Measurements from ENCODE around the gene MEF2B. TPM values are rescaled to one million over a fixed set of nuclear protein-coding genes. Genes with fewer than 3 reads are reported as not detected.

MEF2B gene
- total and polyA plus RNA-seq, 12 donors = 0.42 to 6.0 (median 1.4) TPM; not detected in 4

GRCh38 chr19:19126102-19126501 lies 44.0 kb downstream of the MEF2B start:
- H3K27me3 ChIP-seq = no peaks in the 10 kb centered on the region
- WGBS, 4 donors = 96 to 98% (median 97%) methylated on average over 6 of the region's 6 CpGs
- no peaks in the 10 kb centered on the region for H3K4me1 ChIP-seq (replicated peaks in 1 of 2)
- TF ChIP-seq POLR2A (IDR thresholded peaks at IDR 0.05) (no peak), CTCF (IDR thresholded peaks at IDR 0.05) (no peak)
- no peak for DNase-seq
- no peaks in the 10 kb centered on the region for H3K36me3 ChIP-seq (replicated peaks in 1 of 2)
- H3K27ac ChIP-seq = no peak overlapping the region
- intact Hi-C loops (cut with DNase I) = no loop called here
- H3K4me3 ChIP-seq = no peak overlapping the region
- no peaks in the 10 kb centered on the region for H3K9me3 ChIP-seq (replicated peaks in 1 of 3)

- Histone ChIP-seq H3K4me1 (replicated peaks in 1 of 2) (no peaks in the 10 kb centered on the region), H3K27ac (no peak overlapping the region), H3K9me3 (replicated peaks in 1 of 3) (no peaks in the 10 kb centered on the region), H3K4me3 (no peak overlapping the region), H3K27me3 (no peaks in the 10 kb centered on the region), H3K36me3 (replicated peaks in 1 of 2) (no peaks in the 10 kb centered on the region)
- intact Hi-C loops (cut with DNase I) = no loop called here
- TF ChIP-seq POLR2A (IDR thresholded peaks at IDR 0.05) (no peak), CTCF (IDR thresholded peaks at IDR 0.05) (no peak)
- no peak for DNase-seq
Observed at GRCh38 chr19:19123386-19123785, 46.7 kb downstream of the MEF2B start.

- no peak for DNase-seq
- no peaks in the 10 kb centered on the region for H3K36me3 ChIP-seq (replicated peaks in 1 of 2)
- no peak for TF ChIP-seq CTCF (IDR thresholded peaks at IDR 0.05)
- TF ChIP-seq POLR2A (IDR thresholded peaks at IDR 0.05) = no peak
- no peaks in the 10 kb centered on the region for H3K4me1 ChIP-seq (replicated peaks in 1 of 2)
- H3K9me3 ChIP-seq (replicated peaks in 1 of 3) = no peaks in the 10 kb centered on the region
- no peaks in the 10 kb centered on the region for H3K27me3 ChIP-seq
- WGBS, 4 donors = 90 to 100% (median 95%) methylated on average over 1 of the region's 1 CpG
- no peak overlapping the region for H3K27ac ChIP-seq
- no peak overlapping the region for H3K4me3 ChIP-seq
- intact Hi-C loops (cut with DNase I) = no loop called here
Observed at GRCh38 chr19:19122902-19123301, 47.2 kb downstream of the MEF2B start.

- 89 to 94% (median 93%) methylated on average over 7 to 10 of the region's 10 CpGs for WGBS, 4 donors
- Histone ChIP-seq H3K27me3 (no peaks in the 10 kb centered on the region), H3K36me3 (replicated peaks in 1 of 2) (no peaks in the 10 kb centered on the region), H3K4me1 (replicated peaks in 1 of 2) (no peaks in the 10 kb centered on the region), H3K9me3 (replicated peaks in 1 of 3) (no peaks in the 10 kb centered on the region), H3K4me3 (no peak overlapping the region), H3K27ac (no peak overlapping the region)
- intact Hi-C loops (cut with DNase I) = no loop called here
- no peak for TF ChIP-seq POLR2A (IDR thresholded peaks at IDR 0.05)
- no peak for TF ChIP-seq CTCF (IDR thresholded peaks at IDR 0.05)
- no peak for DNase-seq
Observed at GRCh38 chr19:19121371-19121770, 48.7 kb downstream of the MEF2B start.

Measured in adrenal gland (tissue), 12 donors.